HG03103 (cell line): ENCODE data around the gene SLC2A6.

ENCODE experiments used
- ATAC-seq: cut with Tn5 transposase; IDR thresholded peaks from one replicate; pipeline ENCODE4 v1.9.1; 2021; ENCODE audit warnings: low read depth; ENCODE audit not compliant: unreplicated experiment

The SLC2A6 gene

GRCh38 chr9:133478851-133479711 lies at the start of gene SLC2A6:
TSS of gene SLC2A6 (minus strand) at chr9:133479099. CDS start at chr9:133479059, 40 bp downstream.
- ATAC-seq, result peak; percentile 84

GRCh38 chr9:133528001-133528875 lies 49.3 kb upstream of the SLC2A6 start:
- no peak for ATAC-seq

- no peak for ATAC-seq
Measured at GRCh38 chr9:133527444-133527920, 48.6 kb upstream of the SLC2A6 start.

GRCh38 chr9:133526721-133527321 lies 47.9 kb upstream of the SLC2A6 start:
- no peak for ATAC-seq

- no peak for ATAC-seq
Measured at GRCh38 chr9:133525677-133526076, 46.8 kb upstream of the SLC2A6 start.

- ATAC-seq, result no peak
Measured at GRCh38 chr9:133524679-133525228, 45.9 kb upstream of the SLC2A6 start, which contains the start of gene MYMK. TSS of gene MYMK (minus strand) at chr9:133524959. CDS start at chr9:133524844, 115 bp downstream.

GRCh38 chr9:133524146-133524545 lies 45.2 kb upstream of the SLC2A6 start:
- no peak for ATAC-seq

GRCh38 chr9:133523106-133523505 lies 44.2 kb upstream of the SLC2A6 start:
- ATAC-seq, result no peak

- ATAC-seq, result no peak
Measured at GRCh38 chr9:133522073-133522910, 43.4 kb upstream of the SLC2A6 start.

GRCh38 chr9:133521122-133522072 lies 42.5 kb upstream of the SLC2A6 start:
- ATAC-seq, result no peak

GRCh38 chr9:133520121-133520835 lies 41.4 kb upstream of the SLC2A6 start:
- ATAC-seq, result no peak

- ATAC-seq, result no peak
Measured at GRCh38 chr9:133519693-133520092, 40.8 kb upstream of the SLC2A6 start.

GRCh38 chr9:133518706-133519449 lies 40.0 kb upstream of the SLC2A6 start:
- no peak for ATAC-seq

- no peak for ATAC-seq
Measured at GRCh38 chr9:133518200-133518599, 39.3 kb upstream of the SLC2A6 start.

GRCh38 chr9:133517711-133518110 lies 38.8 kb upstream of the SLC2A6 start:
- no peak for ATAC-seq

- ATAC-seq, result no peak
Measured at GRCh38 chr9:133516961-133517350, 38.1 kb upstream of the SLC2A6 start.

GRCh38 chr9:133516256-133516960 lies 37.5 kb upstream of the SLC2A6 start:
- ATAC-seq, result no peak
